ENCODE measurements around the gene TTC13.

Gene TTC13

DNA sequence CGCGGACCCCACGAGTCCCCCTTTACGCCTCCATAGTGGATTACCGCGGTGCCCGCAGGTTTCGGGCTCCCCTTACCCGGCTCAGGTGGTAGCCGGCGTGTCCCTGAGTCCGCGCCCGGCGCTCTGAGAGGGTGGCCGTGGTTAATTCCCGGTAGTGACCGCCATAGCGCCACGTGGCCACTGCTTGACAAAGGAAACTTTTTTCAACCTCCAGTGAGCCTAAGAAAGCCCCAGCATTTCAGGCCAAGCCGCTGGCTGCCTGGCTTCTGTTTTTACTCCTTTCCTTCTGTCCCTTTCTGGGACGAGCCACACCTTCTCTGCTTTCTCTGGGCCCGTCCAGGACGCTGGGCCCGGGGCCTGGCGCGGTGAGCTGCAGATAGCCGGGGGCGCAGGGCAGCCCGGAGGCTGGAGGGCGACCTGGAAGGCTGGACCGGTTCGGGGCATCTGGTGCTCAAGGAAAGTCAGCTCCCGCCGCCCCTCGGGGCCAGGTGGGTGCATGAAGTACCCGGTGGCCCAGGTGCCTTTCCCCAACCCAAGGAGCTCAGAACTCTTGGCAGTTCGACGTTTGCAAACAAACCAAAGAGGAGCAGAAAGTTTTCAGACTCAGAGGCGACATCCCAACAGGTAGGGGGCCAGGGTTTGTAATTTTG is 109.8 kb downstream of the TTC13 start:
- no peak for DNase-seq (ENCODE audit: low read depth)

DNA sequence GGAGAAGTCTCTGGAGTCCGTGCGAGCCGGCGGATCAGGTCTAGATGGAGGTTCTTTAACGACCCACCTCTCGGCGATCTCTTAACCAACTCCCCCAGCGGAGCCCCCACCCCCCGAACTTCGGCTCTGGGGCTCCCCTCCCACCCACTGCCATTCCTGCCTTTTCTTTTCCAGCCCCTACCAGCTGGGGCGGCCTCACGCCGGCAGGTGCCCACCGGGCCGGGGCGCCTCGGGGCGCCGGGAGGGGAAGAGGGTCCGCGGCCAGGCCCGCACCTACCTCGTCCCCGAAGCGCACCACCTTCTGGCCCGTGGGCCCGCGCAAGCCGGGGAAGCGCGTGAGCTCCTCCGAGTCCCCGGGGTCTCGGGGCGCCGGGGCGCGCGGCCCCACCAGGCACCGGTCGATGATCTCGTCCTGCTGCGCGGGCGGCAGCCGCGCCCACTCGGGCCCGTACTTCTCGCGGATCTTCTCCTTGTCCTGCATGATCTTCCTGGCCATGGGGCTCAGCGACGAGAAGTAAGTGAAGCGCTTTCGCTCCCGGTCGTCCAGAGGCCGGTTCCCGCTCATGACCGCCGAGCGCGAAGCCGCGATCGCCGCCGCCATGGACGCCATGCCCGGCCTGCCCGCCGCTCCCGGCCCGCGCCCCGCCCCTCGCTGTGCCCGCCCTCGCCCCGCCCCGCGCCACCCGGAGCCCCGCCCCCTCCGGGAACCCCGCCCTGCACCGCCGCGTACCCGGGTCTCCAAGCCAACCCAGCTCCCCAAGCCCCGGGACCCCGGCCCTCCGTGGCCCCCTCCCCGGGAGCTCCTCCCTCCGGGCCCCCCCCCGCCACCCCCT is 110.5 kb downstream of the TTC13 start, which contains the start of gene C1orf198:
C1orf198 (minus strand) TSS at position 619 of the 833 bp plus-strand sequence; CDS start at position 610, 9 bp downstream.
- no peak for DNase-seq (ENCODE audit: low read depth)

DNA sequence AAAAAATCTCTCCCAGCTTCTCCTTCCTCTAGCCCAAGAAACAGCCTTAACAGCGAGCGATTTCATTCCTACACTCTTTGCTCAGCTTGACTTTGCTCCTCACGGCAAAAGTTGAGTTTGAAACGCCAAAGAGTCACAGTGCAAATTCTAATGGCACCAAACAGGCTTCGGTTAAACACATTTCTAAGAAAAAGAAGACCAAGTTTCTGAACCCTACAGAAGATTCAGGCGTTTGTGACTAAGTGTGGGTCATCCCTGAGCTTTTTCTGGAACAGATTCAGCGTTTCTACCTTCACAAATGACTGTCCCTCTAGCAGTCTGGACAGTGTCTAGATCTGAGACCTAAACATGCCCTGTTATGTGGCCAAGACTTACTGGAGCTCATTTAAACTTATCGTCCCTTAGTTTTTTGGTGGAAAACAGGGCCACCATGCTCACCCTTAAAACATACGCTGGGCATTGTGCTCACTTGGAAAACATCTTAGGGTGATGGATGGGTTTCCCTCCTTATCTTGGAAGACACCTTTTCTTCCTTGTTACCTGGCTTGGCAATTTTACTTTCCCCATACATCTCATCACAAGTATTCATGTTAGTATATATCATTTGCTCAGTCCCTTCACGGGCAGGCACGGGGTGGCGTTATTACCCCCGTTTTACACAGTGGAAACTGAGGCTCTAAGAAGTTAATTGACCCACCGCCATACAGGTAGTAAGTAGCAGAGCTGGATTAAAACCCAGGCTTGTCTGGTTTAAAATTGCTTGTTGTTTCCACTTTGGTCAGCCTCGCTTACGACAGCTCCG is 111.4 kb downstream of the TTC13 start:
- DNase-seq (ENCODE audit: low read depth), result no peak

- no peak for DNase-seq (ENCODE audit: low read depth)
These were observed 112.2 kb downstream of the TTC13 start for GRCh38 chr1:230866171-230867070.

- DNase-seq (ENCODE audit: low read depth), result no peak
These were observed 113.4 kb downstream of the TTC13 start for GRCh38 chr1:230865062-230865817.

DNA sequence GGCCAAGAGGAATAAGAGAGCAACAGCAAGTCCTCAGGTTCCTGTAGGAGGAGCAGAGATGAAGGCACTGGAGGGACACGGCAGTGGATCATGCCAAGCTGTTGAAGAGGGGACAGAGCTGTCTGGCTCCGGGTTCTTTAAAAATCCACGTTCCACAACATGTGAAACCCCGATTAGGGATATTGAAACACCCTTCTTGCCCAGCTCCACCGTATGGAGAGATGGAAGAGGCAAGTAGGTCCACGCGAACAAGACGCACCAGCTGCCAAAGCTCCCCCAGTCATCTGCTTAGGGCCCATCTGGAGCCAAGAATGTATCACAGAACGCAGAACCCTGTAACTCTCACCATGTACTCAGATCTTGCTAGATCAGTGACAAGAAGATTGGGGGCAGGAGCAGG is 114.2 kb downstream of the TTC13 start:
- DNase-seq (ENCODE audit: low read depth), result no peak

- no peak for DNase-seq (ENCODE audit: low read depth)
These were observed 115.2 kb downstream of the TTC13 start for GRCh38 chr1:230863449-230863848.

- DNase-seq (ENCODE audit: low read depth), result no peak
These were observed 116.6 kb downstream of the TTC13 start for GRCh38 chr1:230861970-230862595.

GRCh38 chr1:230861489-230861888 is 117.2 kb downstream of the TTC13 start:
- no peak for DNase-seq (ENCODE audit: low read depth)

GRCh38 chr1:230860617-230861384 is 117.9 kb downstream of the TTC13 start:
- no peak for DNase-seq (ENCODE audit: low read depth)

- DNase-seq (ENCODE audit: low read depth), result no peak
These were observed 119.5 kb downstream of the TTC13 start for GRCh38 chr1:230858918-230859729.

- no peak for DNase-seq (ENCODE audit: low read depth)
These were observed 120.3 kb downstream of the TTC13 start for GRCh38 chr1:230858236-230858820.

DNA sequence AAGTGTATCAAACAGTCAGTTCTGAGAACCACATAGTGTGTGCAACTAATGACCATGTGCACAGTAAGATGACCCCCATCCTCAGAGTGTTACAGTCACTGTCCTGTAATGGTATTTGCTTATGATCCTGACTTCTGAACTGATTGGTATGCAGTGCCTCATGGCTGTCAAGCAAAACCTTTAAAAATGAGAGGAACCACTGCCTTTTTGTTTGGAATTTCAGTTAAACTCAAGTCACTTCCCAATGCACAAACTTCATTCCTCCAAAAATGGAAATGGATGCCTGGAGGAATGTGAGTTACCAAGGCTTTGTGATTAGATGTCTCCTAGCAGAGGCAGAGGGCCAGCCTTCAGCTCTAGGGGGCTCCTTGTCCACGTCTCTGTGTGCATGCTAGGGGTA is 120.8 kb downstream of the TTC13 start:
- no peak for DNase-seq (ENCODE audit: low read depth)

DNA sequence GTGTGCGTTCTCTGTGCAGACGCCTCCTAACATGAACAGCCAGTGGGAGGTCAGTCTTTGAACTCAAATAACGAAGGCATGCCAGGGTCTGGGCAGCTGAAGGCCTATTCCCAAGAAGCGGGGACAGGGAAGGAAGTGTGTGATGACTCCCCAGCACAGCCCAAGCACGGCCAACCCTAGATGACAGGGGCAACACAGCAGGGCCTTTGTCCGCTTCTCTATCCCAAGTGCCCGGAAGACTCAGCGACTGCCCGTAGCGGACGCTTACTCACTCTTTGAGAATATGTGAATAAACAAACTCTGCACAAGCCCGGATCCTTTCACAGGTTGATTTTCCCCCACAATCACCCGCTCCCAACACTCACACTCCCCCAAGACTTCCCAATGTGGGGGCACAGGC is 121.6 kb downstream of the TTC13 start:
- no peak for DNase-seq (ENCODE audit: low read depth)

Measured in HS-27A (cell line).